Measurements from ENCODE around the gene CGB1.
A peak's percentile ranks its signal among the peaks of the same experiment; 100 is the strongest.
"Not testable (repeated sequence)": the region's sequence is repeated elsewhere in the genome, so short reads cannot be mapped to it uniquely, and the experiment has no call there.

CGB1 gene

GRCh38 chr19:49020931-49021895 lies 15.5 kb downstream of the CGB1 start:
- no peak for DNase-seq

DNA sequence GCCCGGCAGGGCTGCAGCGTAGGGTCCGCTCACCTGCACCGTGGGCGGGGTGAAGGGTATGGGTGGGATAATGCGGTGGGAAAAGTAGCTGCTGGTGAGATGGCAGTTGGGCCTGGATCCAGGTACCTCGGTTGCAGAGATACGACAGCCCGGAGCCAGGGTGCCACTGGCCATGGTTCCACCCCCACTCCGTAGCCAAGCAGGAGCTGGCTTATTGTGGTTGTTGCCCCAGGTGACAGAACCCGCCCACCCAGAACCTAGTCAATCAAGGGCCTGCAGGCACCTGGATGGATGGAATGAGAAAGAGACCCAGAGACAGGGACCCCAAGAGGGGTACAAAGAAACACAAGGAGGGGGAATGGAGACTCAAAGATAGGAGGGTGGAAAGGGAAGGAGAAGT lies 16.4 kb downstream of the CGB1 start:
- DNase-seq = no peak

GRCh38 chr19:49019242-49019932 lies 17.3 kb downstream of the CGB1 start:
- DNase-seq = peak; percentile 39

DNA sequence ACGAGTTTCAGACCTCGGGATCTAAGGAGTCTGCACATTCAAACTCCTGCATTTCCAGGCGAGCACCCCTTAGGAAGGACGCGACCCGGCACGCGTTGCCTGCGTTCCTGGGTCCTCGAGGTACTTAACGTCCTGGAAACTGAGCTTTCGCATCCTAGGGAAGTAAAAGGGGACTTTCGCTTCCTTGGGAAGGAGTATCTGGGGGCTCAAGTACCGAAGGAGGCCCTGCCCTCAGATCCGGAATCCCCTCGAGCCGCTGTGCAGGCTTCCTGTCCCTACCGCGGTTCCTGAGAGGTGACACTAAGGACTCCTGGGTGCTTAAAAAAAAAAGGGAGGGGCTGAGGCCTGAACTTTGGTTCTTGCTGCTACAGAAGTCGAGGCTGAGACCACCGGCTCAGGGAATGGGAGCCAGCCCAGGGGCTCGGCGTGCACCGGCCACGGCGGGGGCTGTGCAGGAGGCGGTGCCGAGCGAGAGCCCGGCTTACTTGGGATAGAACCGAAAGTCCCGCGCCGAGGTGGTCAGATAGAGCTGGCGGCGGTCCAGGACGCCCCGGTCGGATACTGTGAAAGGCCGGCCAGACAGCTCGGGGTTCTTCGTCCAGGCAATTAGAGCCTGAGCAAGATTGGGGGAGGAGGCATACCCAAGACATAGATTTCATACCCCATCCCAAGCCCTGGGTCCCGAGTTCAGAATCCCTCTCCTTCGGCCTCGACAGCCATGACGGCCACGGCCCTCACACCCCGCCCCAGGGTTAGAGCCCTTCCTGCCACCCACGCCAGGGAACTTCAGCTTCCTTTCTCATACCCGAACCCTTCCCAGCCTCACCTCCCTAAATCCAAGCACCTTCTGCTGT lies 18.1 kb downstream of the CGB1 start:
- not testable (repeated sequence) for DNase-seq

- DNase-seq = peak; percentile 31
These were observed 18.9 kb downstream of the CGB1 start for GRCh38 chr19:49017666-49018351.

DNA sequence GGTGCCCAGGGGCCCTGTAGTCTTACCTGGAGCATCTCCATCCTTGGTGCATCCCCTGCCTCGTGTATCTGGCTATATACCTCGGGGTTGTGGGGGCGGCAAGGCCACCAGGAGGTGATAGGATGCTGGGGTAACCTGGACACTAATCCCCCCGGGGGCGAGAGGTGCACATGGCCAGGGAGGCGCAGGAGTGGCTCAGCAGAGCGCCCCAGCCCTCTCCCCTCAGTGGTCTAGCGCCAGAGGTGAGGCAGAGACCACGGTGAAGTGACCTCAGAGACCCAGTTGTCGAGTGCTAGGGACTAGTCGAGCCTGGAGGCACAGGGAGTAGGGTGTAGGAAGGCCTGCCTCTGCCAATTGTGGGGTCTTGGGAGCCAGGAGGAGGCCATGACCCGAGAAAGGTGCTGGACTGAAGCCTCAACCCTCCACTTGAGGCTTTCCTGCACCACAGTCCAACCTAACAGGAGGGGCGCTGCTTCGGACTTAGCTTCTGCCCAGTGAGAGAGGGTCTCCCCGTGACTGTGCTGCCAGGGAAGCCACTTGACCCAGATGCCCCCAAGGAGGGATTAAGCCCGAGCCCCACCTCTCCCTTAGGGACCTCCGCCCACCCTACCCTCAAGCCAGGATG lies 19.5 kb downstream of the CGB1 start, which contains the start of gene LHB:
TSS of gene LHB (minus strand) at position 51 of the 625 bp plus-strand sequence. CDS start at position 41, 10 bp downstream.
- no peak for DNase-seq

- no peak for DNase-seq
These were observed 20.4 kb downstream of the CGB1 start for GRCh38 chr19:49016067-49016839.

GRCh38 chr19:49014870-49015255 lies 21.8 kb downstream of the CGB1 start:
- DNase-seq = no peak

GRCh38 chr19:49014123-49014869 lies 22.4 kb downstream of the CGB1 start:
- DNase-seq = no peak

DNA sequence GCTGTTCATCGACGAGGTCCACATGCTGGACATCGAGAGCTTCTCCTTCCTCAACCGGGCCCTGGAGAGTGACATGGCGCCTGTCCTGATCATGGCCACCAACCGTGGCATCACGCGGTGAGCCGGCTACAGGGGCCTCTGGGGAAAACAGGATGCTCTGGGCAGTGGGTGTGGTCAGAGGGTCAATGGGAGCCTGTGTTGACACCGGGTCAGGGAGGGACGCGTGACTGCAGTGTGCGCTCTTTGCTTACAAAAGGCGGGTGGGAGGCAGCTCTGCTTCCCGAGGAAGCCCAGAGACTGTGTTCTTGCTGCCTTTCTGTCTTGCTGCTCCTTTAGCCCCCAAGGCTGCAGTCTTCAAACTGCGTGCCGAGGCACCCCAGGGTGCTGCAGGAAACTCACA lies 25.5 kb downstream of the CGB1 start:
- no peak for DNase-seq

GRCh38 chr19:49010453-49010852 lies 26.2 kb downstream of the CGB1 start:
- no peak for DNase-seq

DNA sequence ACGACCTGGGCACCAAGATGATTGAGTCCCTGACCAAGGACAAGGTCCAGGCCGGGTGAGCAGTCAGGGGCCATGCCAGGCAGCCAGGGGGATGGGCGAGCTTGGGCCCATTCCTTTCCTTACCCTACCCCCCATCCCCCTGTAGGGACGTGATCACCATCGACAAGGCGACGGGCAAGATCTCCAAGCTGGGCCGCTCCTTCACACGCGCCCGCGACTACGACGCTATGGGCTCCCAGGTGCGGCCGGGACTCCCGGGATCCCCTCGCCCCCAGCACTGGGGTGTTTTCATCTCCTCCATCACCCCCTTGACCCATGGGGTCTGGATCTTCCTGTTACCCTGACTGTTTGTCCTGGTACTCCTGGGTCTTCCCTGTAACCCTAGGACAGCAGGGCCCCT lies 26.9 kb downstream of the CGB1 start:
- no peak for DNase-seq

GRCh38 chr19:49006905-49007304 lies 29.8 kb downstream of the CGB1 start:
- no peak for DNase-seq

DNA sequence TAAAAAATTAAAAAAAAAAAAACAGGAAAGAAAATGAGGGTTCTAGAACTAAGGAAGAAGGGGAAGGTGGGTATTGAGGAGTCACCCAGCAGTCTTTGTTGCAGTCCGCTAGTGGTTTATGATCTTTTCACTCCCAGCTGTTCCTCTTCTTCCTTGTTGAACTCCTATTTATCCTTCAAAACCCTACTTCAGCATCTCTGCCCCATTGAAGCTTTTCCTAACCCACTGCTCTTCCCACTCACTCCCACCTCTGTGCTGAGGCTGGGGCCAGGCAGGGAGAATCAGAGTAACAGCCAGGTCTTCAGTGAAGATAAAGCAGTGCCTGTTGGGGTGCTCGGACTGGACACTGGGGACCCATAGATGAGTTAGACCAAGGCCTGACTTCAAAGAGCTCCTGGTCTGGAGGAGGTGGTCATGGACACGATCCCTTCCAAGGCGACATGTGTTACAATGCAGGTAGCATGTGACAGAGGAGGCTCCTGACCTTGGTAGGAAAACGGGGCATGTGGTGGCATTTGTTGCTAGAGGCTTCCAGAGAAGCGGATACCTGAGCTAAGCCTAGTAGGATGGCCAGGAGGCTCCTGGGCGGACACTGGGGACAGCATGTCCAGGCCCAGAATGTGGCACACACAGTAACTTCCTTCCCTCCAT lies 31.6 kb downstream of the CGB1 start:
- no peak for DNase-seq

- no peak for DNase-seq
These were observed 32.6 kb downstream of the CGB1 start for GRCh38 chr19:49004133-49004532.

DNA sequence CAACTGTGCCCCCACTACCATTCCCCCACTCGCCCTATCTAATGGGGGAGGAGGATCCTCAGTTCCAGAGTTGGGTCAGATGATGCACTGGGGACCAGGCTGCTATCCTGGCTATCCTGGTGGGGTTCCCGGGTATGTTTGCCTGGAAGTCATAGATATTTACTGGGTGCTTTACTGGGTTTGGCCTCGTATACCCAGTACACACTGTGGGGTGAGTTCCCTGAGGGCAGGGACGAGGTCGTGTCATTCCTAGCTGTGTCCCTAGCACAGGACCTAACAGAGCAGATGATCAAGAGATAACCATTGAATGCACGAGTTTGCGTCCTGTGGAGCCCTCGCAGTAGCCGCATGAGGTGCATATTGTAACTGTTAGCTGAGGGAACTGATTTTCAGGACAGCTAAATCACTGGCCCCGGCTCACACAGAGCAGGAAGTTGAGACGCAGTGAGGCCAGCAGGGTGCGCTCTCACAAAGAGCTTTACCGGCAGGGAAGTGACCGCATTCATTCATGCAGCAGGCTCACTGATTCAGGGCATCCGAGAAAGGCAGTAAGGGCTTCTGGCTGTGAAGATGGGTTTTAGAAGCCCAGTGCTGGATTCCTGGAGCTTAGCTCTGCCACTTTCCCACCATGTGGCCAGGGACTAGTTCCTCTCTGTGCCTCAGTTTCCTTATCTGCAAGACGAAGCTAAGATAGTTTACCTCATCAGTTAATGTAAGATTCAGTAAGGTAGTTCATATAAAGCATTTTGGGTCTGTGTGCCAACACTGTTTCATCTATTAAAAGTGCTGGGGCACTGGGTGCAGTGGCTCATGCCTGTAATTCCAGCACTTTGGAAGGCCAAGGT lies 37.0 kb downstream of the CGB1 start:
- no peak for DNase-seq

DNA sequence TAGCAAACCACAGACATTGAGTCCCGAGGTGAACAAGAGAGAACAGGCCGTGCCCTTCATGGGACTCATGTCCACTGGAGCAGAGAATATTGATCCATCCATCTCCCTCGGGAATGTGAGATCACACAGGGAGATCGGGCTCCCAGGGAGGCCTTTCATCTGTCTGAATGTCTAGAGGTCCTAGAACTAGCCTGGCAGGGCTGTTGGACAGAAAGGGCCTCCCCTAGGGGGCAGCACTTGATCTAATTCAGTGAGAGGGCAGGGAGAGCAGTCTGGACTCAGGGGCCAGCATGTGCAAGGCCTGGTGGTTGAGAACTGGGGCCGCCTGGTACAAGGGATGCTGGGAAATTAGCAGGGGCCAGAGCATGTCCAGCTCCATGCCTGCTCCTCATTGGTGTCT lies 38.7 kb downstream of the CGB1 start:
- peak; percentile 25 for DNase-seq

DNA sequence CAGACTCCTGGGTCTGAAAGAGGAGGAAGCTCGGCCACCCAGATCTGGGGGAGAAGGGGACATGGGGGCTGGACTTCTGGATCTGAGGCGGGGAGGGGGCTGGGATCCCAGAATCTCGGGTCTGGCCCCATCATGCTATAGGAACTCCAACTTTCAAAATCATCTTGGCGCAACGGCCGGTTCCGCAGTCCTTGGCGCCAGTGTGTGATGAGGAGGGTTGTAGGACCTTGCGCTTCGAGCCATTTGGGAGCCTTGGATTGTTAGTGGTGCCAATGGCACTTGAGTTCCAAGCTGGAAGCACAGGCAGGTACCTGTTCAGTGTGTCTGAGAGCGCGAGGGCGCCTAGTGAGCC lies 42.7 kb downstream of the CGB1 start:
- DNase-seq = no peak

All from NCI-H748 treated with DMSO at 0.1 percent for 48 hours (cell line).